SK-N-SH treated with all-trans-retinoic acid at 6 μM for 48 hours (cell line): Measurements from ENCODE around the gene SYNE1.

ENCODE experiments used
- CSDC2 ChIP-seq: fragments of 250-450 bp; sonication (Bioruptor Pico); IDR thresholded peaks from 2 replicates; pipeline ENCODE4 v1.5.0; 2020; ENCODE audit warnings: mild to moderate bottlenecking, moderate library complexity
- ESRRG ChIP-seq: fragments of 250-450 bp; sonication (Bioruptor Pico); IDR thresholded peaks from 2 replicates; pipeline ENCODE4 v1.6.1; 2021; ENCODE audit warnings: mild to moderate bottlenecking
- GLIS3 ChIP-seq: fragments of 250-450 bp; sonication (Bioruptor Pico); IDR thresholded peaks from 2 replicates; pipeline ENCODE4 v1.5.0; 2020; ENCODE audit warnings: mild to moderate bottlenecking, moderate library complexity
- RARB ChIP-seq: fragments of 250-450 bp; sonication (Bioruptor Pico); IDR thresholded peaks from 2 replicates; pipeline ENCODE4 v1.8.0; 2021; ENCODE audit warnings: mild to moderate bottlenecking, moderate library complexity
- SNAI2 ChIP-seq: fragments of 250-450 bp; sonication (Bioruptor Pico); IDR thresholded peaks from 2 replicates; pipeline ENCODE4 v1.5.0; 2020; ENCODE audit warnings: mild to moderate bottlenecking, moderate library complexity
- TOX ChIP-seq: fragments of 250-450 bp; sonication (Bioruptor Pico); IDR thresholded peaks from 2 replicates; pipeline ENCODE4 v1.8.0; 2021; ENCODE audit warnings: mild to moderate bottlenecking, moderate library complexity, borderline replicate concordance
- ZC3H10 ChIP-seq: fragments of 250-450 bp; sonication (Bioruptor Pico); IDR thresholded peaks from 2 replicates; pipeline ENCODE4 v1.5.1; 2021; ENCODE audit warnings: mild to moderate bottlenecking, moderate library complexity
- ZFP3 ChIP-seq: fragments of 250-450 bp; sonication (Bioruptor Pico); IDR thresholded peaks from 2 replicates; pipeline ENCODE4 v1.5.0; 2020; ENCODE audit warnings: mild to moderate bottlenecking, moderate library complexity
- ZFP30 ChIP-seq: fragments of 450-650 bp; formaldehyde crosslinking; IDR thresholded peaks from 2 replicates; pipeline ENCODE4 v1.5.0; 2022; ENCODE audit warnings: mild to moderate bottlenecking, moderate library complexity
- ZNF565 ChIP-seq: fragments of 450-650 bp; formaldehyde crosslinking; conservative IDR thresholded peaks from 2 replicates; pipeline ENCODE4 v1.5.0; 2020; ENCODE audit warnings: low read depth, mild to moderate bottlenecking, moderate library complexity
- ZNF70 ChIP-seq: fragments of 450-650 bp; formaldehyde crosslinking; IDR thresholded peaks from 2 replicates; pipeline ENCODE4 v1.5.0; 2020; ENCODE audit warnings: mild to moderate bottlenecking, moderate library complexity
- TF ChIP-seq, protein P1 (sequence below): fragments of 250-450 bp; sonication (Bioruptor Pico); IDR thresholded peaks from 2 replicates; pipeline ENCODE4 v1.5.1; 2020; ENCODE audit warnings: low read depth, mild to moderate bottlenecking, moderate library complexity
- TF ChIP-seq, protein P2 (sequence below): fragments of 250-450 bp; sonication (Bioruptor Pico); IDR thresholded peaks from 2 replicates; pipeline ENCODE4 v1.8.0; 2020; ENCODE audit warnings: mild to moderate bottlenecking, moderate library complexity, borderline replicate concordance

DNA sequence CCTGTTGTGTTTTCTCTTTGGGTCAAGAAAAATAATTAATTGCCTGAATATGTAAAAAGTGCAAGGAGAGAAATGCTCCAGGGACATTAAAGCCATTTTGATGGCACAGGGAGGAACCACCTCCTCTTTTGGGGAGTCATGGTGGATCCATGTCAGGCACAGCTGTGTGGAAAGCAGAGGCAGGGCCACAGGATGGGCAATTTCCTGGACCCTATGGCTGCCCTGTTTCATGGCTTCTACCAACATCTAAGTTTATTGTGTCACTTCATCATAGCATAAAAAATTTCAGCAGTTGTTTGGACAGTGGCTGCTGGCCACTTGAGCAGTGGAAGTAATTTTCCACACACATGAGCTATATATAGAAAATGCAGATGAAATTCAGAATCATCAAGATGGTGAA lies 238.2 kb downstream of the SYNE1 start:
- TF ChIP-seq ZNF565 (CRISPR knock-in tag) = no peak
- no peak for TF ChIP-seq CSDC2 (CRISPR knock-in tag)
- no peak for TF ChIP-seq RARB
- no peak for TF ChIP-seq TOX (CRISPR knock-in tag)
- no peak for TF ChIP-seq ZC3H10 (CRISPR knock-in tag)
- TF ChIP-seq, protein P1, sequence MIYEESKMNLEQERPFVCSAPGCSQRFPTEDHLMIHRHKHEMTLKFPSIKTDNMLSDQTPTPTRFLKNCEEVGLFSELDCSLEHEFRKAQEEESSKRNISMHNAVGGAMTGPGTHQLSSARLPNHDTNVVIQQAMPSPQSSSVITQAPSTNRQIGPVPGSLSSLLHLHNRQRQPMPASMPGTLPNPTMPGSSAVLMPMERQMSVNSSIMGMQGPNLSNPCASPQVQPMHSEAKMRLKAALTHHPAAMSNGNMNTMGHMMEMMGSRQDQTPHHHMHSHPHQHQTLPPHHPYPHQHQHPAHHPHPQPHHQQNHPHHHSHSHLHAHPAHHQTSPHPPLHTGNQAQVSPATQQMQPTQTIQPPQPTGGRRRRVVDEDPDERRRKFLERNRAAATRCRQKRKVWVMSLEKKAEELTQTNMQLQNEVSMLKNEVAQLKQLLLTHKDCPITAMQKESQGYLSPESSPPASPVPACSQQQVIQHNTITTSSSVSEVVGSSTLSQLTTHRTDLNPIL (CRISPR knock-in tag) = no peak
- no peak for TF ChIP-seq ZFP30 (CRISPR knock-in tag)
- no peak for TF ChIP-seq SNAI2 (CRISPR knock-in tag)
- TF ChIP-seq, protein P2, sequence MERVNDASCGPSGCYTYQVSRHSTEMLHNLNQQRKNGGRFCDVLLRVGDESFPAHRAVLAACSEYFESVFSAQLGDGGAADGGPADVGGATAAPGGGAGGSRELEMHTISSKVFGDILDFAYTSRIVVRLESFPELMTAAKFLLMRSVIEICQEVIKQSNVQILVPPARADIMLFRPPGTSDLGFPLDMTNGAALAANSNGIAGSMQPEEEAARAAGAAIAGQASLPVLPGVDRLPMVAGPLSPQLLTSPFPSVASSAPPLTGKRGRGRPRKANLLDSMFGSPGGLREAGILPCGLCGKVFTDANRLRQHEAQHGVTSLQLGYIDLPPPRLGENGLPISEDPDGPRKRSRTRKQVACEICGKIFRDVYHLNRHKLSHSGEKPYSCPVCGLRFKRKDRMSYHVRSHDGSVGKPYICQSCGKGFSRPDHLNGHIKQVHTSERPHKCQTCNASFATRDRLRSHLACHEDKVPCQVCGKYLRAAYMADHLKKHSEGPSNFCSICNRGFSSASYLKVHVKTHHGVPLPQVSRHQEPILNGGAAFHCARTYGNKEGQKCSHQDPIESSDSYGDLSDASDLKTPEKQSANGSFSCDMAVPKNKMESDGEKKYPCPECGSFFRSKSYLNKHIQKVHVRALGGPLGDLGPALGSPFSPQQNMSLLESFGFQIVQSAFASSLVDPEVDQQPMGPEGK (CRISPR knock-in tag) = no peak
- TF ChIP-seq ZFP3 (CRISPR knock-in tag) = no peak
- no peak for TF ChIP-seq GLIS3 (CRISPR knock-in tag)
- no peak for TF ChIP-seq ZNF70 (CRISPR knock-in tag)
- TF ChIP-seq ESRRG (CRISPR knock-in tag) = no peak
